IMR-90 (cell line): ENCODE data around the gene ACTA1. TPM values are rescaled to one million over a fixed set of nuclear protein-coding genes. Genes with fewer than 3 reads are reported as not detected.
"Not testable (repeated sequence)": the region's sequence is repeated elsewhere in the genome, so short reads cannot be mapped to it uniquely, and the experiment has no call there.

Source experiments
- ATAC-seq: fragments of 200-7000 bp; cut with Tn5 transposase; 2 replicates; pipeline ENCODE4 v1.9.1; 2020; ENCODE audit warnings: low read depth, mild to moderate bottlenecking, moderate library complexity
- BruUV-seq: library from RNA; stranded (reverse); fragments of 400-500 nt; replicated peaks from 2 replicates; lab custom pipeline; 2021; lab: Mats Ljungman, UMichigan
- CTCF ChIA-PET: fragments of 300-600 bp; formaldehyde crosslinking; extraction: SDS; loops from one replicate; lab custom pipeline; 2021; ENCODE audit warnings: antibody characterized with exemption; lab: Yijun Ruan, JAX
- POLR2A ChIA-PET: fragments of 300-600 bp; sonication (Branson Sonifier 250); formaldehyde crosslinking; loops from one replicate; lab custom pipeline; 2022; ENCODE audit warnings: antibody characterized with exemption; ENCODE audit not compliant: unreplicated experiment; lab: Charles Lee
- DNase-seq: peaks from one replicate; pipeline ENCODE4 v3.0.0; 2013
- H2AFZ ChIP-seq: replicated peaks from 2 replicates; pipeline ENCODE3; 2013; ENCODE audit warnings: low read length, mild to moderate bottlenecking; ENCODE audit not compliant: poor library complexity
- H2AK5ac ChIP-seq: 2 replicates; pipeline ENCODE4 v1.6.1; 2013; ENCODE audit warnings: low read depth, low read length, inconsistent platforms
- H2AK9ac ChIP-seq: replicated peaks from 2 replicates; pipeline ENCODE3; 2013; ENCODE audit warnings: mild to moderate bottlenecking, low read depth, low read length, moderate library complexity; ENCODE audit not compliant: poor library complexity
- H2BK120ac ChIP-seq: 2 replicates; pipeline ENCODE4 v1.6.1; 2013; ENCODE audit warnings: low read depth, low read length, inconsistent platforms
- H2BK15ac ChIP-seq: 3 replicates; pipeline ENCODE4 v1.6.1; 2013; ENCODE audit warnings: low read depth, low read length, inconsistent platforms
- H2BK20ac ChIP-seq: 2 replicates; pipeline ENCODE4 v1.6.1; 2013; ENCODE audit warnings: low read depth, mild to moderate bottlenecking, inconsistent platforms, low read length, moderate library complexity
- H2BK5ac ChIP-seq: 2 replicates; pipeline ENCODE4 v1.6.1; 2013; ENCODE audit warnings: mild to moderate bottlenecking, low read depth, low read length, inconsistent platforms; ENCODE audit not compliant: poor library complexity, severe bottlenecking
- H3K14ac ChIP-seq: replicated peaks from 2 replicates; pipeline ENCODE4 v1.6.1; 2013; ENCODE audit warnings: low read depth, low read length, inconsistent platforms
- H3K18ac ChIP-seq: 2 replicates; pipeline ENCODE4 v1.6.1; 2013; ENCODE audit warnings: low read depth, low read length, control low read depth
- H3K23ac ChIP-seq: 2 replicates; pipeline ENCODE4 v1.6.1; 2013; ENCODE audit warnings: low read depth, low read length, inconsistent platforms
- H3K27ac ChIP-seq: 2 replicates; pipeline ENCODE4 v1.5.1; 2013; ENCODE audit warnings: mild to moderate bottlenecking, control low read depth, low read length; ENCODE audit not compliant: insufficient read depth
- H3K27me3 ChIP-seq: 2 replicates; pipeline ENCODE4 v1.6.1; 2013; ENCODE audit warnings: low read length; ENCODE audit not compliant: control insufficient read depth, insufficient read depth
- H3K36me3 ChIP-seq: 2 replicates; pipeline ENCODE4 v1.6.1; 2013; ENCODE audit warnings: low read length, mixed read lengths; ENCODE audit not compliant: control insufficient read depth, insufficient read depth
- H3K4ac ChIP-seq: 2 replicates; pipeline ENCODE4 v1.6.1; 2013; ENCODE audit warnings: low read depth, low read length, inconsistent platforms
- H3K4me1 ChIP-seq: 2 replicates; pipeline ENCODE4 v1.6.1; 2013; ENCODE audit warnings: low read length, mixed read lengths; ENCODE audit not compliant: control insufficient read depth, insufficient read depth
- H3K4me2 ChIP-seq: 2 replicates; pipeline ENCODE4 v1.6.1; 2013; ENCODE audit warnings: low read depth, mild to moderate bottlenecking, control low read depth, low read length, moderate library complexity
- H3K4me3 ChIP-seq: 2 replicates; pipeline ENCODE4 v1.5.1; 2013; ENCODE audit warnings: low read depth, mild to moderate bottlenecking, control low read depth, low read length, moderate library complexity; ENCODE audit not compliant: insufficient read depth
- H3K56ac ChIP-seq: 2 replicates; pipeline ENCODE4 v1.6.1; 2013; ENCODE audit warnings: low read length, inconsistent platforms; ENCODE audit not compliant: insufficient read depth; ENCODE audit errors: extremely low read depth
- H3K79me1 ChIP-seq, 2 experiments: 2 replicates each; pipeline ENCODE4 v1.6.1; 2013; ENCODE audit warnings: low read length in 2 of 2, inconsistent platforms in 1 of 2, low read depth in 1 of 2
- H3K9ac ChIP-seq: 2 replicates; pipeline ENCODE4 v1.6.1; 2013; ENCODE audit warnings: low read depth, low read length, control low read depth
- H3K9me1 ChIP-seq: 2 replicates; pipeline ENCODE4 v1.6.1; 2013; ENCODE audit warnings: low read length, inconsistent platforms; ENCODE audit not compliant: insufficient read depth
- H3K9me3 ChIP-seq: 2 replicates; pipeline ENCODE4 v1.6.1; 2013; ENCODE audit warnings: low read length; ENCODE audit not compliant: control insufficient read depth, insufficient read depth
- H4K20me1 ChIP-seq: 2 replicates; pipeline ENCODE4 v1.6.1; 2013; ENCODE audit warnings: low read length, inconsistent platforms; ENCODE audit not compliant: insufficient read depth
- H4K5ac ChIP-seq: 2 replicates; pipeline ENCODE4 v1.6.1; 2013; ENCODE audit warnings: mild to moderate bottlenecking, low read depth, low read length, control low read depth
- H4K8ac ChIP-seq, 2 experiments: 2 replicates each; pipeline ENCODE4 v1.6.1; 2013; ENCODE audit warnings: low read depth in 2 of 2, low read length in 2 of 2, control low read depth in 1 of 2, inconsistent platforms in 1 of 2
- H4K91ac ChIP-seq: 2 replicates; pipeline ENCODE4 v1.6.1; 2013; ENCODE audit warnings: low read depth, low read length, inconsistent platforms; ENCODE audit not compliant: insufficient read depth
- MAFK ChIP-seq: IDR thresholded peaks from 2 replicates; pipeline ENCODE4 v1.6.1; 2012; ENCODE audit warnings: low read depth, low read length, improper control_type of control experiment
- RAD21 ChIP-seq: IDR thresholded peaks from 2 replicates; pipeline ENCODE4 v1.6.1; 2012; ENCODE audit warnings: low read length, improper control_type of control experiment
- RFX5 ChIP-seq: IDR thresholded peaks from 2 replicates; pipeline ENCODE4 v1.8.0; 2012; ENCODE audit warnings: low read depth, mild to moderate bottlenecking, low read length, moderate library complexity
- SMC3 ChIP-seq: fragments of 150-350 bp; IDR thresholded peaks from 2 replicates; pipeline ENCODE4 v1.6.1; 2016; ENCODE audit warnings: low read depth, mild to moderate bottlenecking, antibody characterized with exemption, low read length, moderate library complexity
- WGBS, 2 experiments: methylation state at CpG; one replicate each; pipeline versions ENCODE4 v1.1.5 to v1.1.7; 2013; ENCODE audit warnings: missing lambda C conversion rate in 2 of 2; ENCODE audit not compliant: insufficient read length in 1 of 2; ENCODE audit errors: extremely low coverage in 2 of 2; 5-methylcytosine and 5-hydroxymethylcytosine counted together
- dilution Hi-C: fragments of 300-500 bp; cut with HindIII; formaldehyde crosslinking; loops from one replicate; pipeline ENCODE4 v1.14.3; 2018; ENCODE audit warnings: low sequenced_read_pairs; ENCODE audit not compliant: unreplicated experiment
- in situ Hi-C: fragments of 300-500 bp; cut with MboI; formaldehyde crosslinking; loops from 3 replicates; pipeline ENCODE4 v1.14.3; 2019; ENCODE audit warnings: low sequenced_read_pairs, inconsistent platforms, mixed read lengths
- intact Hi-C: fragments of 100-400 bp; cut with micrococcal nuclease; formaldehyde crosslinking; loops from 2 replicates; pipeline ENCODE4 v1.10.0; 2022
- polyA plus RNA-seq, 3 experiments: library from polyadenylated mRNA; depleted of rRNA; stranded (reverse); fragments of >200 nt; gene quantifications; 2 replicates each; pipeline ENCODE4 v1.2.3, GENCODE V29; 2012; ENCODE audit warnings: low replicate concordance in 1 of 3
- total RNA-seq: library from RNA; depleted of rRNA; stranded (reverse); fragments of >200 nt; gene quantifications from 2 replicates; pipeline ENCODE4 v1.2.3, GENCODE V29; 2012
- TF ChIP-seq, protein P1 (sequence below): fragments of 150-350 bp; IDR thresholded peaks from 2 replicates; pipeline ENCODE4 v1.6.1; 2016; ENCODE audit warnings: low read depth, mild to moderate bottlenecking, low read length, moderate library complexity, borderline replicate concordance

The ACTA1 gene
- total and polyA plus RNA-seq, 2 of the 4 experiments (the other 2 are of a cell fraction) = not detected

DNA sequence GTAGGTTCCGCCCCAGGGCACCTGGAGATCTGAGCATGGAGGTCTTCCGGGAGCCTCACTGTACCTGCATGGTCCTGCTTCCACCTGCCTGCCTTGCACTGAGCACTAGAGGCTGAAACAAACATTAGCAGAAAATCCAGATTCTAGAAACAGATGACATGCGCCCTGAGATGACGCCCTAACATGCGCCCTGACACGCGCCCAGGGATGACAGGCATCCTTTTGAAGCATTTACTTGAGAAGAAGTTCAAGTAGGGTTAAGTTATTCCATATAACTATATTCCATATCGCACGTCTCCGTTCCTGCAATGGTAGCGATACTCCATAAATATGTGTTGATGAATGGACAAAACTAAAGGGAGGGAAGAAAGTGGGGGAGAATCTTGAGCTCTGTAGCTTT lies 13.7 kb downstream of the ACTA1 start:
- H3K4me3 ChIP-seq = no peak overlapping the region
- H3K4me1 ChIP-seq = no peaks in the 10 kb centered on the region
- WGBS, 2 experiments = 86% methylated on average over 1 of the region's 11 CpGs; no CpG with 5 or more reads in 1 of the 2 experiments
- no peak overlapping the region for H2BK5ac ChIP-seq
- no peak overlapping the region for H2BK120ac ChIP-seq
- intact Hi-C loops (no loop called here), dilution Hi-C loops (no loop called here), in situ Hi-C loops (no loop called here)
- no peak overlapping the region for H2AFZ ChIP-seq
- no peak overlapping the region for H2AK5ac ChIP-seq
- no peaks in the 10 kb centered on the region for H3K9me1 ChIP-seq
- H3K27me3 ChIP-seq = peaks cover 2% of the 10 kb centered on the region
- DNase-seq (no peak), ATAC-seq (no peak)
- H4K8ac ChIP-seq = no peak overlapping the region
- no peak overlapping the region for H4K5ac ChIP-seq
- H3K36me3 ChIP-seq = no peaks in the 10 kb centered on the region
- H3K9me3 ChIP-seq = no peaks in the 10 kb centered on the region
- BruUV-seq = no TSS peak
- H2BK20ac ChIP-seq = no peak overlapping the region
- no peaks in the 10 kb centered on the region for H3K79me1 ChIP-seq
- TF ChIP-seq RFX5 (no peak), SMC3 (no peak), MAFK (no peak), RAD21 (no peak)
- TF ChIP-seq, protein P1, sequence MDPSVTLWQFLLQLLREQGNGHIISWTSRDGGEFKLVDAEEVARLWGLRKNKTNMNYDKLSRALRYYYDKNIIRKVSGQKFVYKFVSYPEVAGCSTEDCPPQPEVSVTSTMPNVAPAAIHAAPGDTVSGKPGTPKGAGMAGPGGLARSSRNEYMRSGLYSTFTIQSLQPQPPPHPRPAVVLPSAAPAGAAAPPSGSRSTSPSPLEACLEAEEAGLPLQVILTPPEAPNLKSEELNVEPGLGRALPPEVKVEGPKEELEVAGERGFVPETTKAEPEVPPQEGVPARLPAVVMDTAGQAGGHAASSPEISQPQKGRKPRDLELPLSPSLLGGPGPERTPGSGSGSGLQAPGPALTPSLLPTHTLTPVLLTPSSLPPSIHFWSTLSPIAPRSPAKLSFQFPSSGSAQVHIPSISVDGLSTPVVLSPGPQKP = no peak
- CTCF ChIA-PET = interaction anchor here (1.3 kb wide), 1 partner anchor 10 kb away, joined by 3 read pairs; no protein-coding TSS in a partner anchor
- no peak overlapping the region for H4K91ac ChIP-seq
- POLR2A ChIA-PET = no interaction called here
- no peaks in the 10 kb centered on the region for H4K20me1 ChIP-seq
- H2BK15ac ChIP-seq = no peak overlapping the region
- no peak overlapping the region for H3K27ac ChIP-seq
- no peak overlapping the region for H3K4ac ChIP-seq
- no peak overlapping the region for H3K23ac ChIP-seq
- H3K4me2 ChIP-seq = no peak overlapping the region
- H3K56ac ChIP-seq = no peak overlapping the region
- no peak overlapping the region for H3K14ac ChIP-seq
- H3K18ac ChIP-seq = no peak overlapping the region
- no peak overlapping the region for H2AK9ac ChIP-seq
- H3K9ac ChIP-seq = no peak overlapping the region

DNA sequence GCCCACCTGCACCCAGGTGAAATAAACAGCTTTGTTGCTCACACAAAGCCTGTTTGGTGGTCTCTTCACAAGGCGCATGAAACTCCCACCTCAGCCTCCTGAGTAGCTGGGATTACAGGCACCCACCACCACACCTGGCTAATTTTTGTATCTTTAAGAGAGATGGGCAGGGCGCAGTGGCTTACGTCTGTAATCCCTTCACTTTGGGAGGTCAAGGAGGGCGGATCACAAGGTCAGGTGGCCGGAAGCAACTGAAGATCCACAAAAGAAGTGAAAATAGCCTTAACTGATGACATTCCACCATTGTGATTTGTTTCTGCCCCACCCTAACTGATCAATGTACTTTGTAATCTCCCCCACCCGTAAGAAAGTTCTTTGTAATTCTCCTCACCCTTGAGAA lies 15.3 kb downstream of the ACTA1 start:
- H3K9ac ChIP-seq, DNase-seq, H4K91ac ChIP-seq, intact Hi-C loops, dilution Hi-C loops, CTCF ChIA-PET, H3K18ac ChIP-seq, H3K27me3 ChIP-seq, H3K27ac ChIP-seq, in situ Hi-C loops, H3K79me1 ChIP-seq, ATAC-seq, H2BK120ac ChIP-seq, H2BK15ac ChIP-seq, H2AK5ac ChIP-seq, POLR2A ChIA-PET, H4K5ac ChIP-seq, H3K4me1 ChIP-seq, H3K14ac ChIP-seq, H3K4me2 ChIP-seq, H4K8ac ChIP-seq, H2AFZ ChIP-seq, H2BK5ac ChIP-seq, H2BK20ac ChIP-seq, H3K4ac ChIP-seq, H3K36me3 ChIP-seq, H3K56ac ChIP-seq, H3K9me1 ChIP-seq, BruUV-seq, H2AK9ac ChIP-seq, H4K20me1 ChIP-seq, H3K4me3 ChIP-seq, H3K23ac ChIP-seq, H3K9me3 ChIP-seq: not testable (repeated sequence)
- 33% methylated on average over 1 of the region's 6 CpGs; no CpG with 5 or more reads in 1 of the 2 experiments for WGBS, 2 experiments
